GM19351 (cell line): ENCODE measurements around the gene PDP2.

Source experiments
- ATAC-seq: cut with Tn5 transposase; IDR thresholded peaks from one replicate; pipeline ENCODE4 v1.9.1; 2021; ENCODE audit warnings: mild to moderate bottlenecking, moderate library complexity; ENCODE audit not compliant: unreplicated experiment

PDP2 gene

GRCh38 chr16:66918803-66919568, 38.7 kb downstream of the PDP2 start, which contains the start of gene CDH16:
CDH16 (minus strand) TSS chr16:66918885; CDS start chr16:66918065, 820 bp downstream.
- ATAC-seq = no peak

GRCh38 chr16:66919569-66920298, 39.4 kb downstream of the PDP2 start:
- no peak for ATAC-seq

GRCh38 chr16:66920299-66920590, 39.9 kb downstream of the PDP2 start:
- ATAC-seq = no peak

GRCh38 chr16:66920924-66921680, 40.8 kb downstream of the PDP2 start:
- no peak for ATAC-seq

GRCh38 chr16:66921729-66922450, 41.6 kb downstream of the PDP2 start:
- ATAC-seq = no peak

GRCh38 chr16:66923247-66923731, 43.0 kb downstream of the PDP2 start:
- no peak for ATAC-seq

GRCh38 chr16:66923866-66924265, 43.6 kb downstream of the PDP2 start:
- no peak for ATAC-seq

GRCh38 chr16:66924527-66925321, 44.4 kb downstream of the PDP2 start:
- peak; percentile 43 for ATAC-seq

- ATAC-seq = peak; percentile 21
Measured at GRCh38 chr16:66925322-66925840, 45.1 kb downstream of the PDP2 start, which contains the start of gene RRAD. RRAD (minus strand) TSS chr16:66925535; CDS start chr16:66925179, 356 bp downstream.

- ATAC-seq = no peak
Measured at GRCh38 chr16:66926171-66926947, 46.0 kb downstream of the PDP2 start.

GRCh38 chr16:66926961-66927436, 46.7 kb downstream of the PDP2 start:
- ATAC-seq = no peak

GRCh38 chr16:66927918-66928649, 47.8 kb downstream of the PDP2 start:
- no peak for ATAC-seq

- ATAC-seq = no peak
Measured at GRCh38 chr16:66928702-66929388, 48.5 kb downstream of the PDP2 start.

GRCh38 chr16:66930189-66930588, 49.9 kb downstream of the PDP2 start:
- ATAC-seq = no peak

- ATAC-seq = no peak
Measured at GRCh38 chr16:66931665-66932064, 51.4 kb downstream of the PDP2 start.

- no peak for ATAC-seq
Measured at GRCh38 chr16:66932076-66932475, 51.8 kb downstream of the PDP2 start.

GRCh38 chr16:66933776-66934137, 53.4 kb downstream of the PDP2 start:
- ATAC-seq = peak; percentile 11
